ENCODE measurements around the gene DLX1. TPM values are rescaled to one million over a fixed set of nuclear protein-coding genes. Genes with fewer than 3 reads are reported as not detected.

The DLX1 gene
- total RNA-seq, 4 donors from 2014 or later, result 0.16 TPM; not detected in 3

DNA sequence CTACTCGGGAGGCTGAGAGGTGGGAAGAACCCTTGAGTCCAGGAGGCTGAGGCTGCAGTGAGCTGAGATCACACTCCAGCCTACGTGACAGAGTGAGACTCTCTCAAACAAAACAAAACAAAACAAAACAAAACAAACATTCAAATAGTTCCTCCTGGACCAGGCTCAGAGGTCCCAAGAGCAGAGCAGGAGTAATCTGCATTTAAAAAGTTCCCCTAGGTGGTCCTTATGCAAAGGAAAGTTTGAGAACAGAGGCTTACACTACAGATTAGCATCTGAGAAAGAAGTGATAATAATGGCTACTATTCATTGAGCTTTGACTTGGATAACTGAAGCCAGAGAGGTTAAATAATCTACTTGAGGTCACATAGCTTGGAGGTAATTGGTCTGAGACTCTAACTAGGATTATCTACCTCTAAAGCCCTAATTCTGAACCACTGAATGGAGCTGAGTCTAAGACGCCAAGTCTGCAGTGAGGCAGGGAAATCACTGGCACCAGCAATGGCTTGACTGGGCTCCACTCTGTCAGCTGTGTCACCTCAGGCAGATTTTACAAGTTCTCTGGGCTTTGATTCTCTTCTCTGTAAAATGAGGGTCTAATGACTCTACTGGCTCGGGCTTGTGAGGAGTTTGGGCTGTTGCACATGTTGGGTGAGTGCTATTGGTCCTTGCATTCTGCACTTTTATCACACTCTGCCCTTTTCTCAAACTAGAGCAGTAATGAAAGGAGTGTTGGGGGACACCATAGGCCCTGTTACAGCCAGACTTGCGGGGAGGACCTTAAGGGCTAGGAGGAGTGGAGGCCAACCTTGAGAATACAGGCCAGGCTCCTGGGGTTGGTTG lies 46.6 kb downstream of the DLX1 start:
- TF ChIP-seq, protein P1, sequence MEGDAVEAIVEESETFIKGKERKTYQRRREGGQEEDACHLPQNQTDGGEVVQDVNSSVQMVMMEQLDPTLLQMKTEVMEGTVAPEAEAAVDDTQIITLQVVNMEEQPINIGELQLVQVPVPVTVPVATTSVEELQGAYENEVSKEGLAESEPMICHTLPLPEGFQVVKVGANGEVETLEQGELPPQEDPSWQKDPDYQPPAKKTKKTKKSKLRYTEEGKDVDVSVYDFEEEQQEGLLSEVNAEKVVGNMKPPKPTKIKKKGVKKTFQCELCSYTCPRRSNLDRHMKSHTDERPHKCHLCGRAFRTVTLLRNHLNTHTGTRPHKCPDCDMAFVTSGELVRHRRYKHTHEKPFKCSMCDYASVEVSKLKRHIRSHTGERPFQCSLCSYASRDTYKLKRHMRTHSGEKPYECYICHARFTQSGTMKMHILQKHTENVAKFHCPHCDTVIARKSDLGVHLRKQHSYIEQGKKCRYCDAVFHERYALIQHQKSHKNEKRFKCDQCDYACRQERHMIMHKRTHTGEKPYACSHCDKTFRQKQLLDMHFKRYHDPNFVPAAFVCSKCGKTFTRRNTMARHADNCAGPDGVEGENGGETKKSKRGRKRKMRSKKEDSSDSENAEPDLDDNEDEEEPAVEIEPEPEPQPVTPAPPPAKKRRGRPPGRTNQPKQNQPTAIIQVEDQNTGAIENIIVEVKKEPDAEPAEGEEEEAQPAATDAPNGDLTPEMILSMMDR (IDR thresholded peaks at IDR 0.05 in 4 of 5, conservative IDR thresholded peaks at IDR 0.05 in 1 of 5), result no peak
- TF ChIP-seq POLR2A (IDR thresholded peaks at IDR 0.05), result no peak
- ATAC-seq (no peak), DNase-seq (no peak)
- intact Hi-C loops (cut with DNase I; ENCODE audit: low total_unique reads), result no loop called here
- H3K27me3 ChIP-seq, result no peaks in the 10 kb centered on the region
- H3K36me3 ChIP-seq, result no peaks in the 10 kb centered on the region
- H3K27ac ChIP-seq, result no peak overlapping the region
- H3K4me1 ChIP-seq, result no peaks in the 10 kb centered on the region
- in situ Hi-C loops (cut with MboI; ENCODE audit: low sequenced_read_pairs in 4 of 4), result loop anchor here in 1 of 4 donors (25.0 kb wide), 1 partner anchor 545 kb away; no protein-coding TSS in a partner anchor
- no peaks in the 10 kb centered on the region for H3K9me3 ChIP-seq
- H3K4me3 ChIP-seq, result no peak overlapping the region

DNA sequence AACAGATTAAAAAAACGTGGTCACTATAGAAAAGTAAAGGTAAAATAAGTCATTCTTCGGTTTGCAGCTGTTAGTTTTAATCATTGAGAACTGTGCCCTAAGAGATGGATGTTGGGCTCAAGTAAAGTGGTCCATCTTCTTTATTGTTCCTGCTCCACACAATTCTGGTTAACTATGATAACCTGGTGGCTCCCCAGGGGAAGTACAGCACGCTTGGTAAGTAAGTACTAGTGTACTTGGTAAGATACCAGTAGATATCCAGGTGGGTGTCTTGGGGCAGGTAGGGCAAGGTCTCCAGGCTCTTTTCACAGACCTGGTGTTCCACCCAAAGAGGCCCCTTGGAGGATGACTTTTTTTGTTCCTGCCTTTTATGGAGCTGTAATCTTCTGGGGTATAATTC lies 49.0 kb downstream of the DLX1 start:
- DNase-seq (no peak), ATAC-seq (no peak)
- Histone ChIP-seq H3K9me3 (no peaks in the 10 kb centered on the region), H3K36me3 (no peaks in the 10 kb centered on the region), H3K27me3 (no peaks in the 10 kb centered on the region), H3K4me1 (no peaks in the 10 kb centered on the region), H3K4me3 (no peak overlapping the region), H3K27ac (no peak overlapping the region)
- intact Hi-C loops (cut with DNase I; ENCODE audit: low total_unique reads) (no loop called here), in situ Hi-C loops (cut with MboI; ENCODE audit: low sequenced_read_pairs in 4 of 4) (loop anchor here in 1 of 4 donors (25.0 kb wide), 1 partner anchor 547 kb away; no protein-coding TSS in a partner anchor)
- TF ChIP-seq, protein P1 (IDR thresholded peaks at IDR 0.05 in 4 of 5, conservative IDR thresholded peaks at IDR 0.05 in 1 of 5), result no peak
- TF ChIP-seq POLR2A (IDR thresholded peaks at IDR 0.05), result no peak

DNA sequence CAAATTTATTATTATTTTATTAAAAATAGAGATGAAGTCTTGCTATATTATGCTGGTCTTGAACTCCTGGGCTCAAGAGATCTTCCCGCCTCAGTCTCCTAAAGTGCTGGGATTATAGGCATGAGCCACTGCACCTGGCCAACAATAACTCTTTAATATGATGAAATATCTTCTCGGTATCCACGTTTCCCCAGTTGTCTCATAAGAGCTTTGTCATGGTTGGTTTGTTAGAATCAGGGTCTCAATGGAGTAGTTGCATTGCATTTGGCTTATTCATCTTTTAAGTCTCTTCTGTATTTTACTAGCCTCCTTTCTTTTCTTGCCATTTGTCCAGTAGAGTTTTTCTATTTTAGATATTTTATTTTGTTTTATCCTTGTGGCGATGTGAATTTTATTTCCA lies 50.1 kb downstream of the DLX1 start:
- DNase-seq, result no peak
- Histone ChIP-seq H3K27ac (no peak overlapping the region), H3K27me3 (no peaks in the 10 kb centered on the region), H3K4me1 (no peaks in the 10 kb centered on the region), H3K9me3 (no peaks in the 10 kb centered on the region), H3K36me3 (no peaks in the 10 kb centered on the region), H3K4me3 (no peak overlapping the region)
- in situ Hi-C loops (cut with MboI; ENCODE audit: low sequenced_read_pairs in 4 of 4) (loop anchor here in 1 of 4 donors (25.0 kb wide), 1 partner anchor 548 kb away; no protein-coding TSS in a partner anchor), intact Hi-C loops (cut with DNase I; ENCODE audit: low total_unique reads) (no loop called here)
- no peak for ATAC-seq
- TF ChIP-seq, protein P1 (IDR thresholded peaks at IDR 0.05 in 4 of 5, conservative IDR thresholded peaks at IDR 0.05 in 1 of 5), result no peak
- TF ChIP-seq POLR2A (IDR thresholded peaks at IDR 0.05), result no peak

DNA sequence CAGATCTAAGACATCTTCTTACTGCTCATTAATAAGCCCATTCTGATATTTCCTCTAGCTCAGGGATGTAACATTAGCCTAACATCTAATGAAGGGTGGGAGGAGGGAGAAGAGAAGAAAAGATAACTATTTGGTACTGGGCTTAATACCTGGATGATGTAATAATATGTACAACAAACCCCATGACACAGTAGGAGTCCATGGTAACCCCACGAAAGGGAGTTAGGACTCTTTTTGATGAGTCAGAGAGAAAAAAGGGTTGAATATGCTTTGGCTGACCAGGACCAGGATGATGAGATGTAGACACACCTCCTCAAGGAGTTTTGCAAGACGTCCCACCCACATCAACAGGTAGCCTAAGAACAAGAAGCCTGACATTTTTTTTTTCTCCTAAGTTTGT lies 51.8 kb downstream of the DLX1 start:
- ATAC-seq (no peak), DNase-seq (no peak)
- no peaks in the 10 kb centered on the region for H3K9me3 ChIP-seq
- in situ Hi-C loops (cut with MboI; ENCODE audit: low sequenced_read_pairs in 4 of 4) (loop anchor here in 1 of 4 donors (25.0 kb wide), 1 partner anchor 550 kb away; no protein-coding TSS in a partner anchor), intact Hi-C loops (cut with DNase I; ENCODE audit: low total_unique reads) (no loop called here)
- H3K27me3 ChIP-seq, result no peaks in the 10 kb centered on the region
- no peaks in the 10 kb centered on the region for H3K4me1 ChIP-seq
- H3K4me3 ChIP-seq, result no peak overlapping the region
- TF ChIP-seq, protein P1 (IDR thresholded peaks at IDR 0.05 in 4 of 5, conservative IDR thresholded peaks at IDR 0.05 in 1 of 5), result no peak
- TF ChIP-seq POLR2A (IDR thresholded peaks at IDR 0.05), result no peak
- H3K27ac ChIP-seq, result no peak overlapping the region
- no peaks in the 10 kb centered on the region for H3K36me3 ChIP-seq
